OCI-LY7 (cell line): ENCODE data around the gene IKZF1. TPM values are rescaled to one million over a fixed set of nuclear protein-coding genes. Genes with fewer than 3 reads are reported as not detected.

ENCODE experiments used
- BruUV-seq: library from RNA; stranded (reverse); fragments of 400-500 nt; replicated peaks from 2 replicates; lab custom pipeline; 2021; lab: Mats Ljungman, UMichigan
- CTCF ChIA-PET: fragments of 300-600 bp; sonication (Branson Sonifier 250); formaldehyde crosslinking; loops from one replicate; lab custom pipeline; 2022; ENCODE audit warnings: antibody characterized with exemption; ENCODE audit not compliant: unreplicated experiment; lab: Charles Lee
- POLR2A ChIA-PET: fragments of 300-600 bp; sonication (Branson Sonifier 250); formaldehyde crosslinking; loops from one replicate; lab custom pipeline; 2022; ENCODE audit warnings: antibody characterized with exemption; lab: Charles Lee
- DNase-seq: peaks from one replicate; pipeline ENCODE4 v3.0.0-alpha.2; 2015; ENCODE audit warnings: low spot score
- H2AFZ ChIP-seq: fragments of 200-600 bp; sonication (generic), shearing (Covaris generic); 2 replicates; pipeline ENCODE4 v1.6.1; 2014; ENCODE audit warnings: mild to moderate bottlenecking, antibody characterized with exemption, low read length, moderate library complexity
- H3K27ac ChIP-seq: fragments of 200-600 bp; sonication (generic); 2 replicates; pipeline ENCODE4 v1.5.1; 2014; ENCODE audit warnings: mixed run types, low read depth, mild to moderate bottlenecking, moderate library complexity, low read length, inconsistent platforms; ENCODE audit not compliant: poor library complexity, severe bottlenecking
- H3K36me3 ChIP-seq: fragments of 200-600 bp; sonication (generic); 2 replicates; pipeline ENCODE4 v1.6.1; 2014; ENCODE audit warnings: mild to moderate bottlenecking, antibody characterized with exemption, low read length, moderate library complexity, mixed read lengths; ENCODE audit not compliant: insufficient read depth
- H3K4me1 ChIP-seq: fragments of 200-600 bp; sonication (generic); 2 replicates; pipeline ENCODE4 v1.5.1; 2014; ENCODE audit warnings: mild to moderate bottlenecking, low read length; ENCODE audit not compliant: insufficient read depth, poor library complexity, severe bottlenecking
- H3K4me2 ChIP-seq: fragments of 200-600 bp; sonication (generic); 2 replicates; pipeline ENCODE4 v1.6.1; 2014; ENCODE audit warnings: mild to moderate bottlenecking, low read length
- H3K4me3 ChIP-seq: fragments of 200-600 bp; sonication (generic); 2 replicates; pipeline ENCODE4 v1.5.1; 2014; ENCODE audit warnings: mild to moderate bottlenecking, low read depth, low read length; ENCODE audit not compliant: poor library complexity, severe bottlenecking
- H3K79me2 ChIP-seq: fragments of 200-600 bp; sonication (generic); 2 replicates; pipeline ENCODE4 v1.6.1; 2016; ENCODE audit warnings: low read depth, mild to moderate bottlenecking, low read length, moderate library complexity, mixed read lengths; ENCODE audit not compliant: insufficient read depth
- H3K9me2 ChIP-seq: fragments of 200-600 bp; sonication (generic); 2 replicates; pipeline ENCODE4 v1.6.1; 2016; ENCODE audit warnings: mild to moderate bottlenecking, low read length, mixed read lengths; ENCODE audit not compliant: insufficient read depth
- H3K9me3 ChIP-seq: fragments of 200-600 bp; sonication (generic); 2 replicates; pipeline ENCODE4 v1.6.1; 2014; ENCODE audit warnings: mild to moderate bottlenecking, mixed run types, low read length, mixed read lengths
- H4K20me1 ChIP-seq: fragments of 200-600 bp; sonication (generic); 2 replicates; pipeline ENCODE4 v1.6.1; 2014; ENCODE audit warnings: mild to moderate bottlenecking, antibody characterized with exemption, low read length, moderate library complexity, mixed read lengths; ENCODE audit not compliant: insufficient read depth
- CTCF ChIP-seq: fragments of 200-600 bp; sonication (generic); conservative IDR thresholded peaks from 2 replicates; pipeline ENCODE4 v1.5.1; 2014; ENCODE audit warnings: mild to moderate bottlenecking, antibody characterized with exemption, low read length, moderate library complexity, mixed read lengths
- EZH2phosphoT487 ChIP-seq: fragments of 200-600 bp; sonication (generic); IDR thresholded peaks from 2 replicates; pipeline ENCODE4 v1.6.1; 2018; ENCODE audit warnings: low read depth, borderline replicate concordance, mild to moderate bottlenecking, mixed run types, antibody characterized with exemption, low read length, moderate library complexity, mixed read lengths
- intact Hi-C: fragments of 100-400 bp; cut with micrococcal nuclease; formaldehyde crosslinking; loops from one replicate; pipeline ENCODE4 v1.10.0; 2022; ENCODE audit not compliant: unreplicated experiment
- total RNA-seq, 2 experiments: library from RNA; depleted of rRNA in 1 of 2; stranded (reverse); fragments of >200 nt in 1 of 2; shearing (Covaris generic) in 1 of 2; gene quantifications; 2 replicates each; pipeline ENCODE4 v1.2.3, GENCODE V29; 2014 to 2022

IKZF1 gene
- total RNA-seq, 2 experiments from 2014 or later, result 108 to 161 TPM

GRCh38 chr7:50314836-50315592 lies 10.5 kb downstream of the IKZF1 start:
- no peak for TF ChIP-seq EZH2phosphoT487
- no peak for TF ChIP-seq CTCF
- Histone ChIP-seq H3K36me3 (peaks cover 71% of the 10 kb centered on the region), H2AFZ (no peak overlapping the region), H4K20me1 (peaks cover 32% of the 10 kb centered on the region; the same call in 1 of the 2 replicates), H3K9me3 (no peaks in the 10 kb centered on the region), H3K79me2 (peaks cover 95% of the 10 kb centered on the region), H3K27ac (peak overlapping the region; percentile 41), H3K4me1 (peaks cover 70% of the 10 kb centered on the region), H3K4me3 (peak overlapping the region; percentile 49), H3K9me2 (no peaks in the 10 kb centered on the region), H3K4me2 (peak overlapping the region; percentile 99)
- peak; percentile 32 for DNase-seq
- CTCF ChIA-PET, result interaction anchor here (1.0 to 1.4 kb wide), 2 partner anchors 158 to 171 kb away, joined by 3 to 4 read pairs; no protein-coding TSS in a partner anchor
- intact Hi-C loops, result no loop called here
- BruUV-seq, result no TSS peak
- POLR2A ChIA-PET, result interaction anchor here (1.1 to 14.5 kb wide), 12 partner anchors 8 to 167 kb away, joined by 3 to 293 read pairs (median 6); partner anchors contain the start of gene IKZF1

GRCh38 chr7:50315739-50316671 lies 11.5 kb downstream of the IKZF1 start:
- CTCF ChIA-PET, result interaction anchor here (0.8 to 1.4 kb wide), 2 partner anchors 25 to 159 kb away, joined by 3 read pairs; no protein-coding TSS in a partner anchor
- peak overlapping the region; percentile 99 for H3K4me2 ChIP-seq
- intact Hi-C loops, result no loop called here

More at GRCh38 chr7:50315739-50316671, 11.5 kb downstream of the IKZF1 start:
- Histone ChIP-seq H3K9me2 (no peaks in the 10 kb centered on the region), H2AFZ (no peak overlapping the region), H4K20me1 (peaks cover 32% of the 10 kb centered on the region; the same call in 1 of the 2 replicates), H3K27ac (peak overlapping the region; percentile 41), H3K79me2 (peaks cover 85% of the 10 kb centered on the region), H3K36me3 (peaks cover 74% of the 10 kb centered on the region), H3K4me3 (peak overlapping the region; percentile 49), H3K9me3 (no peaks in the 10 kb centered on the region), H3K4me1 (peaks cover 70% of the 10 kb centered on the region)
- TF ChIP-seq EZH2phosphoT487 (no peak), CTCF (peak; percentile 70)
- POLR2A ChIA-PET, result interaction anchor here (0.6 to 14.5 kb wide), 11 partner anchors 9 to 168 kb away, joined by 3 to 293 read pairs (median 5); partner anchors contain the start of gene IKZF1
- DNase-seq, result peak; percentile 57
- BruUV-seq, result no TSS peak
